Cardiac septum (tissue), 1 donor: ENCODE data around the gene TSPAN31. TPM values are rescaled to one million over a fixed set of nuclear protein-coding genes. Genes with fewer than 3 reads are reported as not detected.
"Not testable (repeated sequence)": the region's sequence is repeated elsewhere in the genome, so short reads cannot be mapped to it uniquely, and the experiment has no call there.

ENCODE experiments used
- DNase-seq: peaks from one replicate; pipeline ENCODE4 v3.0.0-alpha.2; 2020; ENCODE audit warnings: low spot score
- intact Hi-C: fragments of 100-400 bp; cut with DNase I; formaldehyde crosslinking; loops from one replicate; pipeline ENCODE4 v1.14.0; 2022
- total RNA-seq: library from RNA; stranded (reverse); fragmentation: NEBNext Ultra II Directional; extraction: Animal tissue kit (Norgen Biotek cat#: 25700); gene quantifications from one replicate; pipeline ENCODE4 v1.2.1, GENCODE V29; 2021
- donor health status: DM: no; HTN: no; CAD: no.

TSPAN31 gene
- total RNA-seq, 1 donor from 2014 or later: 25.1 TPM

- intact Hi-C loops: no loop called here
- no peak for DNase-seq
Observed at GRCh38 chr12:57720606-57721595, 23.9 kb upstream of the TSPAN31 start.

- DNase-seq, intact Hi-C loops: not testable (repeated sequence)
Observed at GRCh38 chr12:57721846-57722608, 22.8 kb upstream of the TSPAN31 start.

GRCh38 chr12:57722716-57723629 lies 21.9 kb upstream of the TSPAN31 start:
- DNase-seq: no peak
- intact Hi-C loops: no loop called here

DNA sequence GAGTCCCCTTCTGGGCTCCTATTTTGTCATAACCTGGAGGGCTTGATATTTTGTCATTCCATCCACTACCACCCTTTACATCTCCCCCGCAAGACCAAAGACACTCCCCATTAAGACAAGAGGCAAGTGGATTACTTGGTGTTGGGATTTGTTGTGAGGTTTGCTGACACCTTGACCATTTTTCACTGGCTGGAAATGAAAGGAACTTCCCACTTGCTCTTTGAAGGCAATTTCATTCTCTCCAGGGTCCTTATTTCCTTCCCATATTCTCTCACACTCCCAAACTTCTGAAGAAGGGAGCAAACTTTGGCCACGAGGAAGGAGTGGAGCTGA lies 21.2 kb upstream of the TSPAN31 start:
- DNase-seq: no peak
- intact Hi-C loops: no loop called here

DNA sequence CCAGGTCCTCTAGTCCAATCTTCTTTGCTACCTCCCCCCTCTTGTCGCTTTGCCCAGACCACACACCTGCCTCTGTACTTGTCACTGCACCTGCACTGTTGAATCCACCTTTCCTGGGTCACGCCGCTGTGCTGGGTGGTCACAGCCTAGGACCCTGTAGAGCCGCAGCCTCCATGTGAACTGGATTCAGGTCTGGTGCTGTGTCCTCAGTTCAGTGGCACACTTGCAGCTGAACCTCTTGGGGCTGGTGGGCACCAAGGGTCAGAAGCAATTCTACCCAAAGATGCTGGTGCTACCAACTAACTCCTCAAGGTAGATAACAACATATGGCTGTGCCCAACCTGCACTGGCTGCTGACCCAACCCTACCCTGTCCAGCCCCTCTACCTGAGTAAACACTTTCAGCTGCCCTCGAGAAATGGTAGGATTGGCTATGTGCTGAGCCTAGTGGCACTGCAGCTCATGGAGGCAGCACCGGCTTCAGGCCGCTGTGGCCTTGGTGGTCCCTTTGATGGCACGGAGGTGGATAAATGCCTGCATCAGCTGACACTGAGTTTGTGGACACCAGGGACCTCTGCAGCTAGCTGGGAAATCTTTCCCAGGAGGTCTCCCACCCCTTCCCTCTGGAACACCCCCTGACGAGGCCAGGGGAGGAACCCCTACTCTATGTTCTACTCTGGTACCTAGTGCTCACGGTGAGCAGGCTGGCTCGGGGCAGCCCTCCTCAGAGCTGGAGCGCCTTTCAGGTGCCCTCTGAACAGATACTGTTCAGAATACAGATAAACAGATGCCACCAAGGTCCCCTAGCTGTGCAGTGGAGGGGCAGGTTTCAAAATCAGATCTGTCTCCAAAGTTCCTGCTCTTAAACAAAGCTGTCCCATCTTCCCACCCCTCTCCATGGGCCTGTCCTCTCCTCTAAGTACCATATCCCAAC lies 20.6 kb upstream of the TSPAN31 start:
- intact Hi-C loops: no loop called here
- no peak for DNase-seq

GRCh38 chr12:57724936-57725740 lies 19.7 kb upstream of the TSPAN31 start:
- intact Hi-C loops: no loop called here

DNA sequence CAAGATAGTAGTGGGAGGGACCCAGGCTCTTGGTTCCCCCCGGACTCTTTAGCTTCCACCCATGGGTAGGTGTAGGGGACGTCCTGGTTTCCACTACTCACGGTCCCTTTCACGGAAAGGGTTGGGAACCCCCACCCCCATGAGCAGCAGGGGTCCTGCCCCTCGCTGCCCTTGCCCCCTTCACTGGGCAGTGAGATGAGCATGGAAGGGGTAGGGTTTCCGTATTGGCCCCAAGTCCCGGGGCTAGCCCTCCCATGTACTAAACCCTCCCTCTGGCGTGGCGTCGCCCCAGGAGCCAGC lies 19.0 kb upstream of the TSPAN31 start:
- no peak for DNase-seq
- intact Hi-C loops: no loop called here

More at GRCh38 chr12:57724936-57725740, 19.7 kb upstream of the TSPAN31 start:
- no peak for DNase-seq

DNA sequence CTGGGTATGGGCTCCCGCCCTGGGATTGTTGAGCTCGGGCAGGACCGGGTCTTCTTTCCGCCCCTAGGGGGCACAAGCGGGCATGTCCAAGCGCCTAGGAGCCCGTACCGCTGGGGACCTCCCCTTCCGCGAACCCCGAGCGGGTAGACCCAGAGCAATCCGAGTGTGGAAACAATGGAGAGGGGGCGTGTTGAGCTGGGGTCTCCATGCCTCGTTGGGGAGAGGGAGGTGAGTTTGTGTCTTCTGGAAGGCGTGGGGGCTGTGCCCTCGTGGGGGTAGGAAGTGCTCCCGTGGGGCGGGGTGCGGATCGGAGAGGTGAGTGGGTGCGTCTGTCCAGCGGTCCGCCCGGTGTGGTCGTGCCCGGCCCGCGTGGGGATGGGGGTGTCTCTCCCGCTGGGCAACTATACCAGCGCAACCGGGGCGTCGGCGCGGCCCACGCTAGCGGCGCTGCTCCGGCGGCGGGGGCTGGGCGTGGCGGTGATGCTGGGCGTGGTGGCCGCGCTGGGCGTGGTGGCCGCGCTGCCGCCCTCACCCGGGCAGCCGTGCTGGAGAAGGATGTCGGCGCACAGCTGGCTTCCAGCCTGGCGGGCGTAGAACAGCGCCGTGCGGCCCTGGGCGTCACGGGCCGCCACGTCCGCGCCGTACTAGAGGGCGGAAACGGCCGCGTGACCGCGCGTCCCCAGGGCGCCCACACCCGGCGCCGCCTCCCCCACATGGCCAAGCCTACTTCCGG lies 18.5 kb upstream of the TSPAN31 start:
- intact Hi-C loops: no loop called here
- no peak for DNase-seq

GRCh38 chr12:57726884-57727757 lies 17.7 kb upstream of the TSPAN31 start:
- no peak for DNase-seq

DNA sequence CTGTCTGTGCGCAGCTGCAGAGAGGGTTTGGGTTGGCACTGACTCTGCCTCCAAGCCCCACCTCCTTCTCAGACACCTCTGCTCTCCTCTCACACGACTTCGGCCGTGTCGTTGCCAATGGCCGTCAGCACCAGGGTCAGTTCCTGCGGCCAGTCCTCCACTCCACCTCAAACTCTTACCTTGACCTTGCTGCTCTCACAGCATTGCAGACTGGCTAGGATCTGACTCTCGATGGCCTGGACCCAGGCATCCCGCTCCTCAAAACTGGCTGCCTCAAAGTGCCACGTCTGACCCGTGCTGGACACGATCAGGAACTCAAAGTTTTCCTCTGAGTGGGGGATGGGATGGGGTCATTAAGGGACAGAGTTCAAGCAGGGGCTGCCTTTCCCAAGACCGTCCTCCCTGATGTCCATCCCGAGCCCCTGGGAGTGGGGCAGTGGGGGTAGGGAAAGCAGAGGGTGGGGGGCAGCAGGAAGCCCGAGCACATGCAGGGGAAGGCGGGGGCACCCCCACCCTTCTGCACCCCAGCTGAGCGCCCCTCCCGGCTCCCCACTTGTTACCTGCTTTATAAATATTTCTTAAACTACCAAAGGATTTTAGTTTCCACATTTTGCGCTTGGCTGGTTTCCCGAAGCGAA lies 17.0 kb upstream of the TSPAN31 start:
- intact Hi-C loops: no loop called here
- DNase-seq: no peak

More at GRCh38 chr12:57726884-57727757, 17.7 kb upstream of the TSPAN31 start:
- intact Hi-C loops: no loop called here

DNA sequence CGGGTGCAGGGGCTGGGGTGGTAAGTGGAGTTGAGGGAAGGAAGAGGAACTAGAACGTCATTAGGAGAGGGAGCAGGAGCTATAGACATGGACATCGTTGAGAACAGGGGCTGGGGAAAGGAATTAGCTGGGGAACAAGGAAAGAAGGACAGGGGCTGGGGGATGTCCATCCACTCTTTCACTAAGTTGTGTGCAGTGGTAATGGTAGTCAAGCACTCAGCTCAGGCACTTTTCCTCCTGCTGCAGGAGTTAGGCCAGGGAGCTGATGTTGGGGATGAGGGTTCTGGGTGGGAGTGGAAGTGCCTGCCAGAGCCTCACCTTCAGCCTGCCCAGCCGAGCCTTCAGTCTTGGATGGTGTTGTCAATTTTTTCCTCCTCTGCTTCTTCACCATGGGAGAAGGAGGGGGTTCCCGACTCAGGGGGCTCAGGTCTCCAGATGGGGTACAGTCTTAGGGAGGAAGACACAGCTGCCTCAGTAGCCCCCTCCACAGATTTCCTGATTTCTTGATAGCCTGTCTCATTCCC lies 15.5 kb upstream of the TSPAN31 start:
- no peak for DNase-seq
- intact Hi-C loops: no loop called here

DNA sequence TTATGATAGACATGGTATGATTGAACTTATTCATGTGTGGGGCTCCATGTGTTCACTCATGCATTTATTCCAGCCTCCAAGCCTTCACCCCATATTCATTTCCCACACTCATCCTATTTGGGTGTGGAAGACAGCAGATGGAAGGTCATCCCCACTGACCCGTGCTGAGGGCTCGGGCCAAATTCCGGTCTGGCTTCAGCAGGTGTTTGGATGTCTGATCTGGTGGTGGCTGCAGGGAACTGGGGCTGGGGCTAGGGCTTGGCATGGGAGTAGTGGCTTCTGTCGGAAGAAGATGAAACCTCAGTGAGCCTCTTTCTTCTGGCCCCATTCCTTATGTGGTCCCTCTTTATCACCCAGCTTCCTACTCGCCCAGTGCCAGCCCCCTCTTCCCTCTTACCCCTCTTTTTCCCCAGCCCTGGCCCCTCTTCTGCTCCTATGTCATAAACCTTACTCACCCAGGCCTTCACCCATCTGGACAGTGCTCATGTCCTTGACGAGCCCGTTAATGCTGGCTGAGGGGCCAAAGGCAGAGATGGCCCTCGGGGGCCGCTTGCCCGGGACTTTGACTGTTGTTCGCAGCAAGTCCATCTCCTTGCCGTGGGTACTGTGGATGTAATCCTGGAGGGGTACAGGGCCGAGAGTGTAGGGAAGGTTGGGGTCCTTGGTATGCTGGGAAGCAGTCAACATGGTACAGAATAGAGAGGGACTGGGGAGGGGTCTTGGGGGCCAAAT lies 14.3 kb upstream of the TSPAN31 start:
- intact Hi-C loops: no loop called here

GRCh38 chr12:57731411-57732080 lies 13.3 kb upstream of the TSPAN31 start:
- intact Hi-C loops: no loop called here
- no peak for DNase-seq

More for the DNA sequence above, 14.3 kb upstream of the TSPAN31 start:
- DNase-seq: no peak

GRCh38 chr12:57732270-57732669 lies 12.6 kb upstream of the TSPAN31 start:
- no peak for DNase-seq
- intact Hi-C loops: no loop called here
